Ascending aorta (tissue), 2 donors: ENCODE data around the gene UBAC2. TPM values are rescaled to one million over a fixed set of nuclear protein-coding genes. Genes with fewer than 3 reads are reported as not detected.
A peak's percentile ranks its signal among the peaks of the same experiment; 100 is the strongest.

Experiments used
- DNase-seq, 2 donors: peaks; one replicate each; pipeline ENCODE4 v3.0.0-alpha.2; 2019; ENCODE audit warnings: low spot score in 2 of 2
- H3K27ac ChIP-seq, 2 donors: fragments of 200-600 bp; sonication (generic); one replicate each; pipeline ENCODE4 v1.5.1; 2016 to 2017; ENCODE audit warnings: mild to moderate bottlenecking in 1 of 2
- H3K27me3 ChIP-seq: fragments of 200-600 bp; sonication (generic); one replicate; pipeline ENCODE4 v1.5.1; 2017
- H3K36me3 ChIP-seq, 2 donors: fragments of 200-600 bp; sonication (generic); one replicate each; pipeline ENCODE4 v1.5.1; 2016
- H3K4me1 ChIP-seq, 2 donors: fragments of 200-600 bp; sonication (generic); one replicate each; pipeline ENCODE4 v1.5.1; 2016 to 2017; ENCODE audit warnings: mild to moderate bottlenecking in 1 of 2
- H3K4me3 ChIP-seq, 2 donors: fragments of 200-600 bp; sonication (generic); one replicate each; pipeline ENCODE4 v1.5.1; 2016 to 2017; ENCODE audit warnings: mild to moderate bottlenecking in 1 of 2
- H3K9me3 ChIP-seq, 2 donors: fragments of 200-600 bp; sonication (generic); one replicate each; pipeline ENCODE4 v1.5.1; 2016
- CTCF ChIP-seq, 3 experiments: fragments of 200-600 bp in 2 of 3; fragments of 450-650 bp in 1 of 3; sonication (generic) in 2 of 3; IDR thresholded peaks; one replicate each; pipeline ENCODE4 v1.5.1; 2016 to 2019; ENCODE audit warnings: antibody characterized with exemption in 3 of 3, mild to moderate bottlenecking in 1 of 3, moderate library complexity in 1 of 3
- intact Hi-C: fragments of 100-400 bp; cut with DNase I; formaldehyde crosslinking; loops from one replicate; pipeline ENCODE4 v1.15.1; 2023
- total RNA-seq: library from RNA; depleted of rRNA; stranded (reverse); fragments of >200 nt; gene quantifications from one replicate; pipeline ENCODE4 v1.1.0, GENCODE V29; 2016

Gene UBAC2
- total RNA-seq, 1 donor from 2014 or later = 67.8 TPM

- Histone ChIP-seq H3K27ac (no peak overlapping the region), H3K4me3 (no peak overlapping the region), H3K36me3 (peaks cover 0 to 17% of the 10 kb centered on the region in 2 donors), H3K27me3 (no peaks in the 10 kb centered on the region), H3K9me3 (no peaks in the 10 kb centered on the region), H3K4me1 (no peaks in the 10 kb centered on the region)
- intact Hi-C loops = no loop called here
- no peak for DNase-seq
- no peak for TF ChIP-seq CTCF (IDR thresholded peaks at IDR 0.05)
Measured at GRCh38 chr13:99366075-99366987, 165.7 kb downstream of the UBAC2 start.

- DNase-seq = no peak
- Histone ChIP-seq H3K9me3 (no peaks in the 10 kb centered on the region), H3K27ac (no peak overlapping the region), H3K4me3 (no peak overlapping the region), H3K4me1 (no peaks in the 10 kb centered on the region), H3K27me3 (no peaks in the 10 kb centered on the region), H3K36me3 (peaks cover 0 to 21% of the 10 kb centered on the region in 2 donors)
- no peak for TF ChIP-seq CTCF (IDR thresholded peaks at IDR 0.05)
- intact Hi-C loops = no loop called here
Measured at GRCh38 chr13:99367106-99367616, 166.5 kb downstream of the UBAC2 start.

GRCh38 chr13:99367663-99368448 is 167.2 kb downstream of the UBAC2 start:
- DNase-seq = no peak
- Histone ChIP-seq H3K9me3 (no peaks in the 10 kb centered on the region), H3K36me3 (peaks cover 0 to 23% of the 10 kb centered on the region in 2 donors), H3K27ac (no peak overlapping the region), H3K27me3 (no peaks in the 10 kb centered on the region), H3K4me1 (no peaks in the 10 kb centered on the region), H3K4me3 (no peak overlapping the region)
- intact Hi-C loops = no loop called here
- no peak for TF ChIP-seq CTCF (IDR thresholded peaks at IDR 0.05)

GRCh38 chr13:99370481-99371275 is 170.0 kb downstream of the UBAC2 start:
- TF ChIP-seq CTCF (IDR thresholded peaks at IDR 0.05) = no peak
- Histone ChIP-seq H3K27me3 (no peaks in the 10 kb centered on the region), H3K4me1 (no peaks in the 10 kb centered on the region), H3K4me3 (no peak overlapping the region), H3K36me3 (peaks cover 0 to 23% of the 10 kb centered on the region in 2 donors), H3K27ac (no peak overlapping the region), H3K9me3 (no peaks in the 10 kb centered on the region)
- intact Hi-C loops = no loop called here
- DNase-seq = peak in 1 of 2 donors; percentile 15

DNA sequence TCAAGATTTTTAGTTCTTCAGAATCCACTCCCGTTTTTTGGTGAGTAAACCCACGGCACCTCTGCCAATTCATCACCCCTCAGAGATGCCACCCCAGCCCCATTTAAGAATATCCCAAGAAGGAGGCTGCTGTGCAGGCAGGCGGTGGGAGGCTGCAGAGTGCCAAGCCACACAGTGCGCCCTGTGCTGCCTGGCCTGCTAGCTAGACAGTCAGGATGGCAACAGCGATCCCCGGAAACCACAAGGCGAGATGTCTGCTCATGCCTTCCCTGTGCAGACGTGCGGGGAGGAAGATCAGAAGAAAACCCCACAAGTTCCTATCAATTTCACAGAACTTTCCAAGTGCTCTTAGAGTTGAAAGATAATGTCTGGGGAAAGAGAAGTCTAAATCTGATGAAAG is 171.3 kb downstream of the UBAC2 start:
- DNase-seq = no peak
- H3K4me3 ChIP-seq = no peak overlapping the region
- H3K9me3 ChIP-seq = no peaks in the 10 kb centered on the region
- H3K36me3 ChIP-seq = peaks cover 0 to 22% of the 10 kb centered on the region in 2 donors
- TF ChIP-seq CTCF (IDR thresholded peaks at IDR 0.05) = no peak
- no peak overlapping the region for H3K27ac ChIP-seq
- intact Hi-C loops = no loop called here
- no peaks in the 10 kb centered on the region for H3K27me3 ChIP-seq
- no peaks in the 10 kb centered on the region for H3K4me1 ChIP-seq
